Activated naive CD8-positive, alpha-beta T cell (primary cell): ENCODE data around the gene DYRK3.

Experiments used
- H3K27ac Mint-ChIP-seq: one replicate; pipeline ENCODE4 v1.8.0; 2021; ENCODE audit warnings: mixed read lengths
- H3K27me3 Mint-ChIP-seq: one replicate; pipeline ENCODE4 v1.8.0; 2021; ENCODE audit warnings: mixed read lengths
- H3K36me3 Mint-ChIP-seq: one replicate; pipeline ENCODE4 v1.8.0; 2021; ENCODE audit warnings: mixed read lengths
- H3K4me1 Mint-ChIP-seq: one replicate; pipeline ENCODE4 v1.8.0; 2021; ENCODE audit warnings: low read depth, mixed read lengths
- H3K4me3 Mint-ChIP-seq: one replicate; pipeline ENCODE4 v1.8.0; 2021; ENCODE audit warnings: mild to moderate bottlenecking, mixed read lengths
- H3K9me3 Mint-ChIP-seq: one replicate; pipeline ENCODE4 v1.8.0; 2021; ENCODE audit warnings: low read depth, mixed read lengths

DYRK3 gene

DNA sequence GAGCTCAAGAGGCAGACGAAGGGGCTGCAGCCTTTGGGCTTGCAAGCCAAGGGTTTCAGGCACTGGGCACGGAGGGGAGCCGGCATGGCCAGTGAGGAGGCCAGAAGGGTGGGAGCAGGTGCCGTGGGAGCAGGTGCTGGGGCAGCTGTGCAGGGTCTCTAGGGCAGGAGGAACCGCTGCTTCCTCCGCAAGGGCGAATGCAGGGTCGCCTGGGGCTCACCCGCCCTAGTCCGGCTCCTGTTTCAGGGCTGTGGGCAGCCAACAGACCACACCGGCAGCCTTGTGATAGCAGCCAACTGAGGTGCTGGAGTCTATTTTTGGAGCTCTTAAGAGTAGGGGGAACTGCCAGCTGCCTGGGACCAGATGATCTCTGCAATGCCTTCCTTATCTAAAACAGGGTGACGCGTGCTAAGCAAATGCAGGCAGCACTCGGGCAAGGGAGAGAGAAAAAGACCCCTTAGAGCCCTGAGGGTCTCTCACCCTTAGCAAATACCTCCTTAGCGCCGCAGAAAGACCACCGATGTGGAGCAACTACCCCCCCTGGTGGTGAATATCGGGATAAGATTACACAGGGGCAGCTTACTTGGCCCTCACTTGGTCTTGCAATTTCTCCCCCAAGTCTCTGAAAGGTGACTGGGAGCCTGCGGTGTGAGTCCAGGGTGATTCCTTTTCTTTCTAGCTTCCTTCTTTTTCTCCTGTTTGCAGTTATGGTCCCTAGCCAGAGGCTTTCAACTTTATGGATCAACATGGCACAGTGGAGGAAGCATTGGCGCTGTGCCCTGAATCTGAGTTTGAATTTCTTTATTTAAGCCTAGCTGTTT lies 28.7 kb downstream of the DYRK3 start:
- H3K36me3 Mint-ChIP-seq = no peaks in the 10 kb centered on the region
- peaks cover 14% of the 10 kb centered on the region for H3K4me1 Mint-ChIP-seq
- H3K4me3 Mint-ChIP-seq = no peak overlapping the region
- H3K9me3 Mint-ChIP-seq = no peaks in the 10 kb centered on the region
- H3K27me3 Mint-ChIP-seq = peaks cover 8% of the 10 kb centered on the region
- no peak overlapping the region for H3K27ac Mint-ChIP-seq

DNA sequence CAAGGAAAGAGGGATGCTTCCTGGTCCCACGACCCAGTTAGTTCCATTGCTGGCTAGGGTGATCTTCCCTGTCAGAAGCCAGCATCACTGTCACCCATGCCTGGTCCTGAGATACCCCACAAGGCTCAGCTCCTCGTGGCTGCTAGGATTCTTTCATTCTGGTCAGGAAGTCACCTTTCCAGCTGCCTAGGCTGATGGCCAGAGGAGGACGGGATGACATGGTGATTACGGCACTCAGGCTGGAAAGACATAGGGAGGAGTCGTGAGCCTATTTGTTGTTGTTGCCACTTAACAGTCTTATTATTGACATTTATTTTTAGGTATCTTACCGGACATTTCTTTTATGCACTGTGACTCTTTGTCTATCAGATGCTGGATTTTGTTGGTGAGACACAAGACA lies 29.4 kb downstream of the DYRK3 start:
- Mint-ChIP-seq H3K27me3 (peaks cover 10% of the 10 kb centered on the region), H3K4me3 (no peak overlapping the region), H3K9me3 (no peaks in the 10 kb centered on the region), H3K36me3 (no peaks in the 10 kb centered on the region), H3K27ac (no peak overlapping the region), H3K4me1 (peaks cover 14% of the 10 kb centered on the region)

DNA sequence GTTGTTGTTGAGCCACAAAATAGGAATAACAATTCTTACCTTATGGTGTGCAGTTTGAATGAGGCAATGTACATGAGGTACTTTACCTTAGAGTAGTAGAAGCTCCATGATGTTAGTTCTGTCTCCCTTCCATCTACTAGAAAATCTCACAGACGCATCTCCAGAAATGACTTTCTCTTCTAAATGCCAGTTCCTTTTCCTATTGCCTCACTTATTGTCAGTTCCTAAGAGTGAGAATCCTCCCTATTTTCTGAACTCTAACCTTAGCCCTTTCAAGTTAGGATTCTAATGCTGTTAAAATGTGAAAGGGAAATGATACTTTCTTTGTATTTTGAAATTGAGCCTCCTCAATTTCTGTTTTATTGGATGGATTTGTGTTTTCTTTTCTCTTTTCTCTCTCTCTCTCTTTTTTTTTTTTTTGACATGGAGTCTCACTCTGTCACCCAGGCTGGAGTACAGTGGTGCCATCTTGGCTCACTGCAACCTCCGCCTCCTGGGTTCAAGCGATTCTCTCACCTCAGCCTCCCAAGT lies 30.8 kb downstream of the DYRK3 start:
- Mint-ChIP-seq H3K27me3 (peaks cover 10% of the 10 kb centered on the region), H3K4me3 (no peak overlapping the region), H3K4me1 (peaks cover 14% of the 10 kb centered on the region), H3K36me3 (no peaks in the 10 kb centered on the region), H3K9me3 (no peaks in the 10 kb centered on the region), H3K27ac (no peak overlapping the region)

DNA sequence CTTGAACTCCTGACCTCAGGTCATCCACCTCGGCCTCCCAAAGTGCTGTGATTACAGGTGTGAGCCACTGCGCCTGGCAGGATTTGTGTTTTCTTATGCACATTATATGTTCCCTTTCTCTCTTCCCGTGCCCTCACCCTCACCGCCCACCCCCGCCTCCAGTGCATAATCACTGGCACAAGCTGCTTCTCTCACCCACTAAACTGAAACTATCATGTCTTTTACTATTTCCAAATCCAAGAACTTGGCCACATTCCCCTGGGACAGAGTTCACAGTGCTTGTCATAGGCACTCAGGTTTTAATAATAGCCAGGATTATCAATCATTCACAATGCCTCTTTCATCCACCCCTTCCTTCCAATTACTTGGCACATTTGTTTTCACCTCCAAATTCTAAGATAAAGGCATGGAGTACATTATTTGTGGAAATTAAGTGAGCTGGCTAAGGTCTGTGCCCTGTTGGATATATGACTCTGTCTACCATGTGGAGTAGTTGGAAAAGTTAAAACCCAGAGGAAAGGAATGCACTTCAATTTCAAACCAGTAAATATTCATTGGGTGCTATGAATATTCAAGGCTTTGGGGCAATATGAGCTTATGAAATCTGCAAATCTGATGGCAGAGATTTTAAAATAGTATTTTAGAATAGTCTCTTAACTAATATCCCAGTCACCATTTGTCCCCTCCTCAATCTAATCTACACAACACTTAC lies 31.8 kb downstream of the DYRK3 start:
- Mint-ChIP-seq H3K9me3 (no peaks in the 10 kb centered on the region), H3K27me3 (peaks cover 10% of the 10 kb centered on the region), H3K4me1 (peaks cover 14% of the 10 kb centered on the region), H3K4me3 (no peak overlapping the region), H3K27ac (no peak overlapping the region), H3K36me3 (no peaks in the 10 kb centered on the region)

DNA sequence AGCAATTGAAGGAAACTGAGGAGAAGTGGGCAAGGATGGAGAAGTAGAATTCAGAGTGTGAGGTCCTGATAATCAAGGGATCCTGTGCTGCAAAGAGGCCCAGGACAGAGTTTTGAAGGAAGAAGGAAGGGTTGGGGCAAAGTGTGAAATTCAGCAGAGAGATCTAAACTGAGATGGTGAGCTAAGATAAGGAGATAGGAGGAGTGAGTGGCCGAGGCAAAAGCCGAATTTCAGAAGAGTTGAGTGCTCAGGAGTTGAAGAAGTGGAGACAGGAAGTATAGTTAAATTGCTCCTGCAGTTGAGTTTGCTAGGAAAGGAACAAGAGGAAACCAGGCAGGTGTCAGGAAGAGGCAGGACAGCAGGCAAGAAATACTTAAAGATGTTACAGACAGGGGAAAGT lies 33.0 kb downstream of the DYRK3 start:
- no peaks in the 10 kb centered on the region for H3K36me3 Mint-ChIP-seq
- no peaks in the 10 kb centered on the region for H3K9me3 Mint-ChIP-seq
- H3K27ac Mint-ChIP-seq = no peak overlapping the region
- H3K27me3 Mint-ChIP-seq = peaks cover 6% of the 10 kb centered on the region
- no peak overlapping the region for H3K4me3 Mint-ChIP-seq
- H3K4me1 Mint-ChIP-seq = peaks cover 6% of the 10 kb centered on the region

DNA sequence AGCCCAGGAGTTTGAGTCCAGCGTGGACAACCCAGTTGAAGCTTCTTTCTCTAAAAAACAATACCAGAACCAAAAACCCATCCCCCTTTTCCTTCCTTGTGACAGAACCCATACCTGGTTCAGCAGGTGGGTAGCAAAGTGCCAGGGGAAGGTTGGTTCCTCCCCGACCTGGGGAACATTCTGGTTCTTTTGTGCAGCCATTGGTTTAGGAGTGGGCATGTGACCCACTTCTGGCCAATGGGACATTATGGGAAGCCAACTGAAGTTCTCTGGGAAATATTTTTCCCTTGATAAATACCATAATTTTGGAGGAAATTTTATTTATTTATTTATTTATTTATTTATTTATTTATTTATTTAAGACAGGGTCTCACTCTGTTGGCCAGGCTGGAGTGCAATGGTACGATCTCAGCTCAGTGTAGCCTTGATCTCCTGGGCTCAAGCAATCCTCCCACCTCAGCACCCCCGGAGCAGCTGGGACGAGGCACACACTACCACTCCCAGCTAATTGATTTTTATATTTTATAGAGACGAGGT lies 33.6 kb downstream of the DYRK3 start:
- H3K9me3 Mint-ChIP-seq = no peaks in the 10 kb centered on the region
- H3K27me3 Mint-ChIP-seq = peaks cover 5% of the 10 kb centered on the region
- H3K36me3 Mint-ChIP-seq = no peaks in the 10 kb centered on the region
- H3K27ac Mint-ChIP-seq = no peak overlapping the region
- H3K4me3 Mint-ChIP-seq = no peak overlapping the region
- peaks cover 6% of the 10 kb centered on the region for H3K4me1 Mint-ChIP-seq

DNA sequence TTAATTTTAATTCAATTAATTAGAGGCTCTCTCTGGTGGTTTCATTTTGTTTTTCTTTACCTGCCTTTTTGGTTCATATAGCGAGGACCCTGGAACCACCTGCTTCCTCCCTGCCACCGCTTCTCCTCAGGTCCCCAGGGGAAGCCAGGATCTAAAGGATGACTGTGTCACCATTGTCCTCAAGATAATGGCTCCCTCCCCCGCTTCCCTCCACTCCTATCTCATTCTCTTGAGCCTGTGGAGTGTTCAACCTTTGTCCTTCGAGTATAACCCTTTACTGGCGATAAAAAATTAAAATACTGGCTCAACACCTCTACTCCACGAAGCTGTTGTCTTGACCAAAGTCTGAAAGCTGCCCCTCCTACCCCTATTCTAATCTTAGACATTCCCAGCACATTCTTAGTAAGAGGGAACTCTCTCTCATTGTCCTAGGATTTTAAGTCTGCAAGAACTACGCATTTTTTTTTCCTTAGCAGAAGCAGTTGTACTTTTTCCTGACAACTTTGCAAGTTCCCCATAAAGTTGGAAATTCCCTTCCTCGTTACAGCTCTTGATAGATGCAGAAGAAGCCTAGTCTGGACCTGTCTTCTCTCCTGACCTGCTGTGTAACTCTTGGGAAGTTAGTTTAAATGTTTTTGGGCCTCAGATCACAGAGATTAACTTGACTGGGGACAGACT lies 36.8 kb downstream of the DYRK3 start:
- Mint-ChIP-seq H3K27me3 (peaks cover 3% of the 10 kb centered on the region), H3K9me3 (no peaks in the 10 kb centered on the region), H3K4me1 (peaks cover 5% of the 10 kb centered on the region), H3K36me3 (no peaks in the 10 kb centered on the region), H3K4me3 (no peak overlapping the region), H3K27ac (no peak overlapping the region)

DNA sequence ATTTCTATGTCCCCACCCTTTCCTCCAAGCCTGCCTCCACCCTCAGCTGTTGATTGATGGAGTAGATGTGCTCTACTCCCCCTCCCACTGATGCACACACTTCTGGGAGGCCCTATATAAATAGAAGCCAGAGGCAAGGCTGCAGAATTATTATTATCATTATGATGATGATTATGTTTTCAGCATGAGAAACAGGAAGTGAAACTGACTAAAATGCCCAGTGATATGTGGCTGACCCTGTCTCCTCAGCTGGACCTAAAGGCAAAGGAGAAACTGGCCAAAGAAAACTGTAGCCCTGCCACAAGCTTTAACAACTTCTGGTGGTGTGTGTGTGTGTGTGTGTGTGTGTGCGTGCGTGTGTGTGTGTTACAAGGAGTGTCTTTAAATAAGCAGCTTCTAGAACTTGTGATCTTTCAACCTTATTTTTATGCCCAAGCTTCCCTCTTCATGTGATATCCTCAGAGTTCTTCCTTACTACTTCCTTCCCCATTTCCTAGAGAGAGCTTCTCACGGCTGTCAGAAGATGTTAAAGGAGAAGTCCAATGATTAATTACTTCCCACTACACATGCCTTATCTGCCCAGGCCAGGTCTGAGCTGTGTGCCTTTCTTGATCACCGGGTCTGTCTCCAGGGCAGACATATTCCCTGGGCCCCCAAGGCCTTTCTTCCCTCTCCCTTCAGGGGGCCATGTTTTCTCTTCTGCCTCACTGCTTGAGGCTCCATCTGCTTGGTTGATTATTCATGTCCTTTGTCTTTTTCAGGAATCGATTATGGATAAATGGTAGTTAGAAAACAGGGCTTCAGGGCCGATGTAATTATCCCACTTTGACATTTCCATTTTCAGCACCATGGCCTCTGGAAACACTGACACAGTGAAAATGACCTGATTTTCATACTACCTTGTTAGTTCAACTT lies 37.8 kb downstream of the DYRK3 start:
- H3K27ac Mint-ChIP-seq = no peak overlapping the region
- peaks cover 4% of the 10 kb centered on the region for H3K4me1 Mint-ChIP-seq
- H3K4me3 Mint-ChIP-seq = no peak overlapping the region
- no peaks in the 10 kb centered on the region for H3K9me3 Mint-ChIP-seq
- H3K27me3 Mint-ChIP-seq = peaks cover 1% of the 10 kb centered on the region
- no peaks in the 10 kb centered on the region for H3K36me3 Mint-ChIP-seq

DNA sequence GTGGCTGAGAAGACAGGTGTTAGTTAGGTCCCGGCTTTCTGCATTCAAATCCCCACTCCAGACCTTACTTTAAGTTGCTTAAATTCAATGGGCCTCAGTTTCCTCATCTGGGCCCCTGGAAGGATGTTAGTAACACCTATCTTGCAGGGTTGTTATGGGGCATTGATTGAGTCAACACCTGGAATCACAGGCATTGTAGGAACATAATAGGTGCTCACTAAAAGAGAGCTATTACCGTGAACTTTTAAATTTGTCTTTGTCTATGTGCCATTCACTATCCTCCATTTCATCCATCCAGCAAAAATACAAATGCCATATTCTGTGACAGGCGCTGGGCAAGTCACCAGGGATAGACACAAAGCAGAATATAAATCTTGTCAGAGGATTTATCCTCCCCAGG lies 38.9 kb downstream of the DYRK3 start:
- Mint-ChIP-seq H3K9me3 (no peaks in the 10 kb centered on the region), H3K27ac (no peak overlapping the region), H3K4me3 (no peak overlapping the region), H3K36me3 (no peaks in the 10 kb centered on the region), H3K27me3 (peaks cover 4% of the 10 kb centered on the region), H3K4me1 (no peaks in the 10 kb centered on the region)

DNA sequence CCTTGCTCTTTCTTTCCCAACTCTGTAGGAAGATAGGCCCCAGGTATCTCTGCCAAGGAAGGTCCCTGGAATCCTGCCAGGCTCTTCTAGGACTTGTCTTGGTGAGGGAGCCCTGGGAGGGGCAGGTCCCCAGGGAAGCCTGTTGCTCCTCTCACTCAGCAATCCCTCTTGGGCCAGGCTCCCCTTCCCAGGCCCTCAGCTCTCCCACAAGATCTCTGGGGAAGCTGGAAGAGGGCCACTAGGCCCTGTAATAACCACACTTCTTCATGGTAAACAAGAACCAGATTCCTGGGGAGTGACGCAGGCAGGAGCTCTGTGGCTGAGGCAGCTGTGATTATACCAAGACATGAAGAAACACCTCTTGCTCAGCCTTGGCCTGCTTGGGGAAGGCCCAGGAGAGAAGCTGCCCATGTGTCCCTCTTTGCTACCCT lies 39.4 kb downstream of the DYRK3 start:
- Mint-ChIP-seq H3K27ac (no peak overlapping the region), H3K27me3 (peaks cover 2% of the 10 kb centered on the region), H3K4me3 (no peak overlapping the region)

DNA sequence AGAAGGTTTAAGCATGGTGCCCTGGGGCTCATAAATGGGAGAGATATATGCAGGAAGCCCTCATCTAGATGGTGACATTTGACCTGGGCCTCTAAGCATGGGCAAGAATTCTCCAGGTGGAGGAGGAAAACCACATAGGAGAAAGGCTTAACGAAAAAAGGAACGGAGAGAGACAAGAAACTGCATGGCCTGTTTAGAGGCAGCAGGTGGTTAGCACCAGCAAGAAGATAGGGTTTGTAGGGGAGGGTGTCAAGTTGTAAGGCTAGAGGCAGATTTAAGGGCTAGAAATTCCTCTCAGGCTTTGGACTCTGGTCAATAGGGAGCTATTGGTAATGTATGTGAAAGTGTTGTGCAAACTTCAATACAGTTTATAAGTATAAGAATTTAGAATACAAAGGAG lies 41.2 kb downstream of the DYRK3 start:
- no peaks in the 10 kb centered on the region for H3K9me3 Mint-ChIP-seq
- no peak overlapping the region for H3K4me3 Mint-ChIP-seq
- H3K27me3 Mint-ChIP-seq = peaks cover 2% of the 10 kb centered on the region
- H3K4me1 Mint-ChIP-seq = peaks cover 10% of the 10 kb centered on the region
- H3K27ac Mint-ChIP-seq = no peak overlapping the region
- H3K36me3 Mint-ChIP-seq = no peaks in the 10 kb centered on the region

More for the DNA sequence above, 39.4 kb downstream of the DYRK3 start:
- H3K36me3 Mint-ChIP-seq = no peaks in the 10 kb centered on the region
- peaks cover 1% of the 10 kb centered on the region for H3K4me1 Mint-ChIP-seq
- H3K9me3 Mint-ChIP-seq = no peaks in the 10 kb centered on the region

DNA sequence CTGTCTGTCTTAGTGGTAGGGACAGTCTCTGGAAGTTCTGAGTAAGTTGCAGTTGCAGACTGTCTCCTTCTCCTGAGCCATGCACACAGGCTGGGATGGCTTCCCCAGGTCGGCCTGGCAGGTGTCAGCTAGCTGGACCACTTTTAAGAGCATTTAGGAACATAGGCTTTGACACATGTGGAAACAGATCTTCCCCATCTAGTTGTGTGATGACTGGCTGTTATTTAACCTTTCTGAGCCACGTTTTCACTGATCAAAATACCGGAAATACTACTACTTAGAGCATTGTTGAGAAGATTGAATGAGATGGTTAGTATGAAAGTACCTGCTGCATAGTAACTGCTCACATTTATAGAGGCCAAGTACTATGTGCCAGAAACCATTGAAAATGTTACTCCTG lies 43.2 kb downstream of the DYRK3 start:
- H3K9me3 Mint-ChIP-seq = no peaks in the 10 kb centered on the region
- H3K27ac Mint-ChIP-seq = no peak overlapping the region
- peaks cover 2% of the 10 kb centered on the region for H3K27me3 Mint-ChIP-seq
- no peak overlapping the region for H3K4me3 Mint-ChIP-seq
- H3K36me3 Mint-ChIP-seq = no peaks in the 10 kb centered on the region
- peaks cover 10% of the 10 kb centered on the region for H3K4me1 Mint-ChIP-seq

DNA sequence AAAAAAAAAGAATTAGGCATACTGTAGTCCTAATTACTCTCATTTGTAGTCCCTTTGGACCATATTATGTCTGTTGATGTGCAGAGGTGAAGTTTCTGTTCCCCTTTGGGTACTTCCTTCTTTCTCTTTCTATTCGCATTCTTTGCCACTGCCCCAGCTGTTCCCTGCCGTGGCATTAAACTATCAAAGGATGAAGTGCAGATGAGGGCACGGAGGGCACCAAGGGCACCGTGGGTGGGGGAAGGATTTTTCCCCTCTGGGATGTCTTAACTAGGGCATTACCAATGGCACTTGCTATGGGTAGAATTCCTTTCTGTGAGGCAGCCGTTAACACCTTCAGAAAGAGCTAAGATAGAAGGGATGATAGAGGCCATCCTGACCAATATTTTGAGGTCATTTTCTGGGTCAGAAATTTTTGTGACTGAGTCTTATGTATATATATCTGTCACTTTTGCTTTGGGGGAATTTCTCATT lies 44.4 kb downstream of the DYRK3 start:
- Mint-ChIP-seq H3K36me3 (no peaks in the 10 kb centered on the region), H3K9me3 (no peaks in the 10 kb centered on the region), H3K27ac (peak overlapping the region; percentile 22), H3K27me3 (peaks cover 2% of the 10 kb centered on the region), H3K4me1 (peaks cover 13% of the 10 kb centered on the region), H3K4me3 (no peak overlapping the region)

DNA sequence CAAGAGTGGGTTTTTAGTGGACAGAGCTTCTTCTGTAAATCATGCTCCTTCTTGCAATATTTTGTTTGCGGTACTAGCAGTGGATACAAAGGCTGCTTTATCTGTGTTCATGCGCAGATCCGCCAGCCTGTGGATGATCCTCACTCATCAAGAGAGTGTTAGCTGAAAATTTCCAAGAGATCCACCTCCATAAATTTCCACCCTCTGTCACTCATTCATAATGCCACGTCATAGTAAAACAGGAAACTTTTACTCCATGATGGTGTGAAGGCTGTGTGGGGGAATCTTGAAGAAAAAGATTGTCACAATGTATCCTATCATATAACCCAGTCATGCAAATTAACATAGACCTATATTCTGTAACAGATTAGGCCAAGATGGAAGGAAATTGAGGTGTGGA lies 44.9 kb downstream of the DYRK3 start:
- Mint-ChIP-seq H3K9me3 (no peaks in the 10 kb centered on the region), H3K4me3 (no peak overlapping the region), H3K27ac (peak overlapping the region; percentile 0), H3K36me3 (no peaks in the 10 kb centered on the region), H3K27me3 (peaks cover 2% of the 10 kb centered on the region), H3K4me1 (peaks cover 13% of the 10 kb centered on the region)
